GM18909 (cell line): ENCODE results near the gene WDR44.
A peak's percentile ranks its signal among the peaks of the same experiment; 100 is the strongest.
"Not testable (repeated sequence)": the region's sequence is repeated elsewhere in the genome, so short reads cannot be mapped to it uniquely, and the experiment has no call there.

Experiments used
- ATAC-seq: cut with Tn5 transposase; IDR thresholded peaks from one replicate; pipeline ENCODE4 v1.9.1; 2021; ENCODE audit warnings: mild to moderate bottlenecking; ENCODE audit not compliant: unreplicated experiment, poor library complexity

The WDR44 gene

DNA sequence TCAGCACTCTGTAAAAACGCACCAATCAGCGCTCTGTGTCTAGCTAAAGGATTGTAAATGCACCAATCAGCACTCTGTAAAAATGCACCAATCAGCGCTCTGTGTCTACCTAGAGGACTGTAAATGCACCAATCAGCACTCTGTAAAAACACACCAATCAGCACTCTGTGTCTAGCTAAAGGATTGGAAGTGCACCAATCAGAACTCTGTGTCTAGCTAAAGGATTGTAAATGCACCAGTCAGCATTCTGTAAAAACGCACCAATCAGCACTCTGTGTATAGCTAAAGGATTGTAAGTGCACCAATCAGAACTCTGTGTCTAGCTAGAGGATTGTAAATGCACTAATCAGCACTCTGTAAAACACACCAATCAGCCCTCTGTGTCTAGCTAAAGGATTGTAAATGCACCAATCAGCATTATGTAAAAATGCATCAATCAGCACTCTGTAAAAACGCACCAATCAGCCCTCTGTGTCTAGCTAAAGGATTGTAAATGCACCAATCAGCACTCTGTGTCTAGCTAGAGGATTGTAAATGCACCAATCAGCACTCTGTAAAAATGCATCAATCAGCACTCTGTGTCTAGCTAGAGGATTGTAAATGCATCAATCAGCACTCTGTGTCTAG lies 124.9 kb downstream of the WDR44 start:
- not testable (repeated sequence) for ATAC-seq

GRCh38 chrX:118474586-118474985 lies 128.7 kb downstream of the WDR44 start:
- ATAC-seq, result no peak

DNA sequence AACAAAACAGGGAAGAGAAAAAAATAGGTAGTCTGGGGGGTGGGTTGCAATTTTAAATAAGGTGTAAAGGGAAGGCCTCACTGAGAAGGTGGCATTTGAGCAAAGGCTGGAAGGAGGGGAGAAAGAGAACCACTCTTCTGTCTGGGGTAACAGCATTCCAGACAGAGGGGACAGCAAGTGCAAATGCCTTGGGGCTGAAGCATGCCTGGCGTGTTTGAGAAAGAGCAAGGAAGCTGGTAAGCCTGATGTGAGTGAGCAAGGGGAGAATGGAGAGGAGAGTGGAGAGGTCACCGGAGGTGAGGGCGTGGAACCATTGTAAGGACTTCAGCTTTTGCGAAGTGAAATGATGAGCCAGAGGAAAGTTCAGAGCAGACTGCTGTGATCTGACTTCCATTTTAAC lies 130.0 kb downstream of the WDR44 start:
- no peak for ATAC-seq

GRCh38 chrX:118480172-118480571 lies 134.3 kb downstream of the WDR44 start:
- no peak for ATAC-seq

DNA sequence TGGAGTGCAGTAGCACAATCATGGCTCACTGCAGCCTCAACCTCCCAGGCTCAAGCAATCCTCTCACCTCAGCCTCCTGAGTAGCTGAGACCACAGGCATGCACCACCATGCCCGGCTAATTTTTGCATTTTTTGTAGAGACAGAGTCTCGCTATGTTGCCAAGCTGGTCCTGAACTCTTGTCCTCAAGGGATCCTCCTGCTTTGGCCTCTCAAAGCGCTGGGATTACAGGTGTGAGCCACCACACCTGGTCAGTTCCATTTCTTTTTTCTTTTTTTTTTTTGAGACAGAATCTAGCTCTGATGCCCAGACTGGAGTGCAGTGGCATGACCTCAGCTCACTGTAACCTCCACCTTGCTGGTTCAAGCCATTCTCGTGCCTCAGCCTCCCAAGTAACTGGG lies 136.5 kb downstream of the WDR44 start:
- not testable (repeated sequence) for ATAC-seq

GRCh38 chrX:118484216-118484903 lies 138.5 kb downstream of the WDR44 start:
- ATAC-seq, result no peak

DNA sequence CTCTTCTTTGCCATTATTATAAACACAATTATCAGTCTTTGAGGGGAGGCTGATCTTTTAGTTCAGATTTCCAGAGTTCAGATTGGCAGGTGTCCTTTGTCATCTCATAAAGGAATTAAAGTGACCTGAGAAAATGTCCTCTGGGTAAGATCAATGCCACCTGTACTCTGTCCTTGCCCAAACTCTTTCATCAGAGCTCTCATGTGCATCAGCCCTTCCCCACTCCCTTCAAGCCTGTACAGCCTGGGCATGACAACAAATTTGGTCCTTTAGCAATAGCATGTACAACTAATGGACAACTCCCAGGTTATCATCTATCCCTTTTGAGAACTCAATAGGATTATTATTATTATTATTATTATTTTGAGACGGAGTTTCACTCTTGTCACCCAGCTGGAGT lies 140.8 kb downstream of the WDR44 start:
- not testable (repeated sequence) for ATAC-seq

GRCh38 chrX:118493016-118493415 lies 147.1 kb downstream of the WDR44 start:
- ATAC-seq, result no peak

DNA sequence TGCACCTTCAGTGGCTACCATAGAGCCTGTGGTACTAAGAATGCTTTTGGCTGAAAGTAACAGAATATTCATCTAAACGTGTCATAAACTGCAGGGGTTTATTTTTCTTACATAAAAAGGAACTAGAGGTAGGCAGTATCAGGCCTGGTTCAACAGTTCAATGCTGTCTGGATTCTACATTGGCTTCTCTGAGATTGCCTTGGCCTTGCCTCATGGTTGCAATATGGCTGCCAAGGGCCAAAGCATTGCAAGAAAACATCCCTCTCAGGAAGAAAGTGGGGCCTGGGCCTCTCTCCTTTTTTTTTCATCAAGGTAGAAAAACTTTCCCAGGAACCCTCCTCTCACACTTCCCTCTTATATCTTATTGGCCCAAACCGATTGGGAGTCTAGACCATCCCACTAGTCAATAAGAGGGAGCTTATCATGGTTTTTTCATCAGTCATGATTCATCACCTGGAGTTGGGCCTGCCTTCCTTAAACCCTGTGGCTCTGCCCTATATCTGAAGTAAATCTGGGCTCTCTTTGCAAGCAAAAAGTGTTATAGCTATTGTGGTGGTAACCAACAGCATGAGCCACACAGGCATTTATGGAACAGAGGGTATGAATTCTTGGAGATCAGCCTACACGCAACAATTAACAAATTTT lies 147.9 kb downstream of the WDR44 start:
- no peak for ATAC-seq

DNA sequence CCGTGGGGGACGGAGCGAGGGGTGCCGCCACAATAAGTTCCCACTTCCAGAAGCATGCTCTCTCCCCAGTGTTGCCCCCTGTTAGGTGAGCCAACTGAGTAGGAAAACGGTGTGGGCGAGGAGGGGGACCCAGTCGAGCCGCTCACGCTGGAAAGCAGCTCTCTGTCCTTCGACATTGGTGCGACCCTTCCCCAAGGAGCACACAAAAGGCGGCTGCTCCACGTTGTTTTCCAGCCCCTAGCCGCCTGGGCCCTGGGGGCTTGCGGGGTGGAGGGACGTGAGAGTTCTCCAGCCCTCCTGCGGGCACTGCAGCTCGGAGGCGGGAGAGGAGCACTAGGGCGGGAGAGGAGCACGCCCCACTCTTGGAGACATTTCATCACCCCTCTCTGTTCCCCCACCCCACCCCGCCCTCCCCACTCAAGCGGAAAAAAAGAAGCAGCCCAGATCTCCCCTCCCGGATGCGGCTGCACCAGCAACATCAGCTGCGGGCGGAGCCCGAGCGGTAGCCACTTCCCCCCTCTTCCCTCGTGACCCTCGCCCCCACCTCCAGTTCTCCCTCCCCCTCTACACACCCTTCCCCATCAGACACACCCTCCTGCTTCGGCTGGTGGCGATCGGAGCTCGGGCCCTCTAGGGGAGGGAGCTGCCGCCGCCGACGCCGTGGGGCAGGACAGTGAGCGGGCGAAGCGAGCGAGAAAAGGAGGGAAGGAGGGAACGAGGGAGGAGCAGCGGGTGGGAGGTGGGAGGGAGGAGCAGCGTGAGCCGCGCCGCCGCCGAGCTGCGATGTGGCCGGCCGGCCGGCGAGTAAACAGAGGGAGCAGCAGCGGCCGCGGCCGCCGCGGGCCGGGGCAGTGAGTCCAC lies 149.4 kb downstream of the WDR44 start, which contains the start of gene DOCK11:
Gene DOCK11 (plus strand): TSS at position 755 of the 861 bp plus-strand sequence. CDS start 157 bp downstream, outside the sequence.
- peak; percentile 72 for ATAC-seq

DNA sequence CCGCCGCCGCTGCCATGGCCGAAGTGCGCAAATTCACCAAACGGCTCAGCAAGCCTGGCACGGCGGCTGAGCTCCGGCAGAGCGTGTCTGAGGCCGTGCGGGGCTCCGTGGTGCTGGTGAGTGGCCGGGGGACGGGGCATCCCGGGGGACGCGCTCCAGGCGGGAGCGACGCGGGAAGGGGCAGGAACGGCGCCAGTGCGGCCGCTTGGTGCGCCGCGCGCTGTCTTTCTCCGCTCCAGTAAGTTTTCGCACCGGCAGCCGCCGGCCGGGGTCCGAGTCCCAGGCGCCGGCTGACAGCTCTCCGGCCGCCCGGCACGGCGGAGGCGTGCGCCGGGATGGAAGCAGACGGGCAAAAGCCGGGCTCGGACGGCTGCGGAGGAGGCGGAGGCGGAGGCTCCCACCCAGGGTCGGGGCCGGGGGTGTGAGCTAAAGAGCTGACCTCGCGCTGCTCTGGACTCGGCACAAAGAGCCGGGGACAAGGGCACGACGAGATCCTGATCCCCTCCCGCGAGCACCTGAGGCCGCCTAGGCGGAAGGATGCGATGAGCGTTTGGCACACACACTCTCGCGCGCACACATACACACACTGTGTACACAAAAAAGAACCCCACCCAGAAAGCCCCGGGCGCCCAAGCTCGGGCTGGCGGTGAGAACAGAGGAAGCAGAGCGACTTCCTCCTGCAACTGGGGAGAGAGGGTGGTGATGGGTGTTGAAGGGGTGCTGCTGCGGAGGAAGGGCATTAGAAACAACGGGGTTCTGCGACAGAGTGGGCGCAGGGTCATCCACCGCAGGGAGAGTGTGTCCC lies 150.3 kb downstream of the WDR44 start:
- ATAC-seq, result peak; percentile 64

DNA sequence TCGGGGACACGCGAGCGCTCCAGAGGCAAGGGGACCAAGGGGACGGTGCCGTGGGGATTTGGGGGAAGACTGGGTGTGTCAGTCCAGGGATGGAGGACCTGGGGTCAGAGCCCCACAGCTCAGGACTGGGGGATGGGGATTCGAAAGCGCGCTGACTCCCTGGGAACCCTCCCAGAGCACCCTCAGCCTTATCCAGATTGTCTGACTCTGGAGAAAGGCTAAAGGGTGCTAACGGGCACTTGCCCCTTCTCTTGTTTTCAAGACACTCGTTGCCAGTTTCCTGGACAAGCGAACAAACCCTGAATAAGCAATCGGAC lies 150.8 kb downstream of the WDR44 start:
- ATAC-seq, result peak; percentile 17

DNA sequence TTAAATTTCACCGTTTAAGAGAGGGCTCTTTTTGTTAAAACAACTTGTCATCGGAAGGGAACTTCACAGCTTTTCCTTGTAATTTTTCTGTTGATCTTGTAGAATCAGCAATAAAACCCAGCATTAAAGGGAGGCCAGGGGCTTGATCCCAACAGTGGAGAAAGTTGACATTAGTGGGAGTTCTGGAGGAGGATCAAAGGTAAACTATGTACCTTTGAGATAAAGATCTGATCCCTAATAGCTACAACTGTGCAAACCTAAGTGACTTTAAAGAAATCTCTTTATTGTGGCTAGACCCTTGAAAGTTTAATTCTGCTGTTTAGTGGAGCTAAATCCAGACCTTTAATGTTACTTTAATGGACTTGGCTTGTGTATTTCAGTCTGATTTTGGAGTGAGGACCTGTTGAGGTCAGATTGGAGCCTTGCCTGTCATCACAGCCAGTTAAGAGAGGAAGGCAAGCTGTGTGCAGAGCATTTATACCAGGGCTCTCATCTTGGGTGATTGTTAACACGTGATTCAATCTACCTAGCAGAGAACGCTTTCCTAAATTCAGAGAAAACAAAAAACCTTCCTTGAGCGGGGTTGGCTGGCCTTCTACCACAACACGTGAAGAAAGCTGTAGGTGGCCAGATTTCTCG lies 151.4 kb downstream of the WDR44 start:
- no peak for ATAC-seq

GRCh38 chrX:118498351-118498750 lies 152.4 kb downstream of the WDR44 start:
- ATAC-seq, result no peak

DNA sequence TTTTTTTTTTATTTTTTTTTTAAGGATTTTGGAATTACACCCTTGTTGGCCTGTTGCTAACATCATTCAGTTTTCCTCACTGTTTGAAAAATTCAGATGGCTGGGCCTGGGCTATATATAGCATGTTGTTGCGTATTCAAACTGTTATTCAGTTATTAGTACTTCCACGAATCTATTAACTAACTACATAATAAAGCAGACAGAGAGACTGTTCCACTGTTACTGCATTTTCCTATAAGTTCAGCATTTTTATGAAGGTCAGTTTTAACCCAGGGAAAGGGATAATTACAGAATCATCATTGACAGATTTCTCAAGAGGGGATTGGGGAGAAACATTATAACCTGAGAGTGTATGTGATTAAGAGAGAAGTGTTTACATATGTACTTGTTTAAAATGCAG lies 152.8 kb downstream of the WDR44 start:
- ATAC-seq, result no peak

DNA sequence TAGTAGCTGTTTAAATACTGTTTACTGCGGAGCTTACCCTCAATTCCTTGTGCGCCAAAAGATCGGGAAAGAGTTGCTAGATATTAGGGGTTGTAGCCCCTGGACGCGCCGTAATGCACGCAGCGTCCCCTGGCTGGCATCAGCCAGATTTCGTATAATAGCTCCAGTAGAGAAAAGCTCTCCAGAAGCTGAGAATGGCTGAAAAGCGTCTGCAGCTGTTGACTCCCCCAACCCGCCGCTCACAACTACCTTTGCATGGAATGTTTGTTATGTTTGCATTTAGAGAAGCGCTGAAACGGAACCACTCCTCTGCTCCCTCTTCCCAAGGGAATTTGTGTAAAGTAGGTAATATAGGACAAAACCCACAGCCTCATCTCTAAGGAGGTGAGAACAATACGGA lies 153.4 kb downstream of the WDR44 start:
- ATAC-seq, result no peak
